ENCODE data around the gene FURIN.

DNA sequence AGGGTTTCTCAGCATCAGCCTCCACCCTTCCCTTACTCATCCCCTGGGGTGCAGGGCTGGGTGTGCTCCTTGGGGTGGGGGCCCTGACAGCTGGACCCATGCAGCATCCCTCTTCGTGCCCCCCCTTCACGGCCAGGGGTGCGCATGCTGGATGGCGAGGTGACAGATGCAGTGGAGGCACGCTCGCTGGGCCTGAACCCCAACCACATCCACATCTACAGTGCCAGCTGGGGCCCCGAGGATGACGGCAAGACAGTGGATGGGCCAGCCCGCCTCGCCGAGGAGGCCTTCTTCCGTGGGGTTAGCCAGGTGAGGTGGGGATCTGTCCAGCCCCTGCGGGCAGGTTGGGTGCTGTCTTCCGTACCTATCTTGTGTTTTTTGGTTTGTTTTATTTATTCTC lies 9.6 kb downstream of the FURIN start:
- TF ChIP-seq, protein P1, sequence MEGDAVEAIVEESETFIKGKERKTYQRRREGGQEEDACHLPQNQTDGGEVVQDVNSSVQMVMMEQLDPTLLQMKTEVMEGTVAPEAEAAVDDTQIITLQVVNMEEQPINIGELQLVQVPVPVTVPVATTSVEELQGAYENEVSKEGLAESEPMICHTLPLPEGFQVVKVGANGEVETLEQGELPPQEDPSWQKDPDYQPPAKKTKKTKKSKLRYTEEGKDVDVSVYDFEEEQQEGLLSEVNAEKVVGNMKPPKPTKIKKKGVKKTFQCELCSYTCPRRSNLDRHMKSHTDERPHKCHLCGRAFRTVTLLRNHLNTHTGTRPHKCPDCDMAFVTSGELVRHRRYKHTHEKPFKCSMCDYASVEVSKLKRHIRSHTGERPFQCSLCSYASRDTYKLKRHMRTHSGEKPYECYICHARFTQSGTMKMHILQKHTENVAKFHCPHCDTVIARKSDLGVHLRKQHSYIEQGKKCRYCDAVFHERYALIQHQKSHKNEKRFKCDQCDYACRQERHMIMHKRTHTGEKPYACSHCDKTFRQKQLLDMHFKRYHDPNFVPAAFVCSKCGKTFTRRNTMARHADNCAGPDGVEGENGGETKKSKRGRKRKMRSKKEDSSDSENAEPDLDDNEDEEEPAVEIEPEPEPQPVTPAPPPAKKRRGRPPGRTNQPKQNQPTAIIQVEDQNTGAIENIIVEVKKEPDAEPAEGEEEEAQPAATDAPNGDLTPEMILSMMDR (IDR thresholded peaks at IDR 0.05): no peak
- TF ChIP-seq POLR2AphosphoS5 (IDR thresholded peaks at IDR 0.05) (no peak), POLR2A (IDR thresholded peaks at IDR 0.05) (no peak)

Data from breast epithelium (tissue), 3 donors.